CMK (cell line): ENCODE results near the gene PTPRH.
"Not testable (repeated sequence)": the region's sequence is repeated elsewhere in the genome, so short reads cannot be mapped to it uniquely, and the experiment has no call there.

Source experiments
- DNase-seq: peaks from one replicate; pipeline ENCODE4 v3.0.0-alpha.2; 2010; ENCODE audit warnings: low read depth

Gene PTPRH

GRCh38 chr19:55186080-55186479 is 23.2 kb downstream of the PTPRH start:
- no peak for DNase-seq

- no peak for DNase-seq
These were observed 27.6 kb downstream of the PTPRH start for GRCh38 chr19:55181740-55182139.

GRCh38 chr19:55179606-55180484 is 29.5 kb downstream of the PTPRH start, which contains the start of gene SYT5:
TSS of gene SYT5 (minus strand) at chr19:55180289. CDS start at chr19:55179041, 1,248 bp downstream.
- no peak for DNase-seq

GRCh38 chr19:55178781-55179599 is 30.3 kb downstream of the PTPRH start:
- peak; percentile 74 for DNase-seq

- no peak for DNase-seq
These were observed 33.2 kb downstream of the PTPRH start for GRCh38 chr19:55176076-55176475.

GRCh38 chr19:55175117-55175867 is 34.0 kb downstream of the PTPRH start:
- no peak for DNase-seq

- no peak for DNase-seq
These were observed 34.7 kb downstream of the PTPRH start for GRCh38 chr19:55174425-55175116.

GRCh38 chr19:55173714-55174409 is 35.4 kb downstream of the PTPRH start:
- DNase-seq = peak; percentile 87

GRCh38 chr19:55173186-55173713 is 36.1 kb downstream of the PTPRH start:
- DNase-seq = no peak

- no peak for DNase-seq
These were observed 36.6 kb downstream of the PTPRH start for GRCh38 chr19:55172741-55173140.

- DNase-seq = not testable (repeated sequence)
These were observed 37.0 kb downstream of the PTPRH start for GRCh38 chr19:55172318-55172717.

GRCh38 chr19:55171440-55171839 is 37.9 kb downstream of the PTPRH start:
- DNase-seq = no peak

- no peak for DNase-seq
These were observed 40.2 kb downstream of the PTPRH start for GRCh38 chr19:55169136-55169535.

- peak; percentile 98 for DNase-seq
These were observed 42.6 kb downstream of the PTPRH start, which contains the start of gene DNAAF3 for GRCh38 chr19:55166530-55167268. TSS of gene DNAAF3 (minus strand) at chr19:55166613. CDS start at chr19:55166413, 200 bp downstream.

GRCh38 chr19:55165952-55166529 is 43.3 kb downstream of the PTPRH start:
- DNase-seq = peak; percentile 86

GRCh38 chr19:55161571-55162322 is 47.6 kb downstream of the PTPRH start:
- DNase-seq = no peak

GRCh38 chr19:55160986-55161365 is 48.3 kb downstream of the PTPRH start:
- DNase-seq = no peak

- peak; percentile 94 for DNase-seq
These were observed 48.9 kb downstream of the PTPRH start for GRCh38 chr19:55160128-55160985.
